NCI-H2081 treated with DMSO at 0.1 percent for 48 hours (cell line): Measurements from ENCODE around the gene SPDYE4.

Experiments
- DNase-seq: peaks from one replicate; lab custom pipeline; 2025; lab: John Stamatoyannopoulos, UW

SPDYE4 gene

GRCh38 chr17:8741366-8741765, 17.0 kb downstream of the SPDYE4 start:
- DNase-seq = no peak

GRCh38 chr17:8740486-8740885, 17.9 kb downstream of the SPDYE4 start:
- DNase-seq = no peak

GRCh38 chr17:8739097-8739496, 19.2 kb downstream of the SPDYE4 start:
- no peak for DNase-seq

GRCh38 chr17:8736796-8737195, 21.6 kb downstream of the SPDYE4 start:
- DNase-seq = no peak

GRCh38 chr17:8736362-8736761, 22.0 kb downstream of the SPDYE4 start:
- DNase-seq = no peak

GRCh38 chr17:8735336-8735939, 22.9 kb downstream of the SPDYE4 start:
- no peak for DNase-seq

- DNase-seq = no peak
These were observed 23.5 kb downstream of the SPDYE4 start for GRCh38 chr17:8734876-8735275.

GRCh38 chr17:8732406-8733085, 25.8 kb downstream of the SPDYE4 start:
- DNase-seq = no peak

- no peak for DNase-seq
These were observed 28.5 kb downstream of the SPDYE4 start for GRCh38 chr17:8729860-8730259.

- no peak for DNase-seq
These were observed 28.9 kb downstream of the SPDYE4 start for GRCh38 chr17:8729421-8729820.

GRCh38 chr17:8728971-8729370, 29.4 kb downstream of the SPDYE4 start:
- DNase-seq = no peak

- DNase-seq = no peak
These were observed 30.0 kb downstream of the SPDYE4 start for GRCh38 chr17:8728251-8728938.

- no peak for DNase-seq
These were observed 31.3 kb downstream of the SPDYE4 start for GRCh38 chr17:8726941-8727555.

- DNase-seq = no peak
These were observed 32.2 kb downstream of the SPDYE4 start for GRCh38 chr17:8725881-8726876.

GRCh38 chr17:8724451-8724850, 33.9 kb downstream of the SPDYE4 start:
- no peak for DNase-seq

- DNase-seq = no peak
These were observed 37.8 kb downstream of the SPDYE4 start for GRCh38 chr17:8720596-8720995.

GRCh38 chr17:8719291-8720246, 38.8 kb downstream of the SPDYE4 start:
- DNase-seq = no peak

GRCh38 chr17:8718001-8718563, 40.3 kb downstream of the SPDYE4 start:
- no peak for DNase-seq

- no peak for DNase-seq
These were observed 44.5 kb downstream of the SPDYE4 start for GRCh38 chr17:8713878-8714277.

- DNase-seq = no peak
These were observed 45.0 kb downstream of the SPDYE4 start for GRCh38 chr17:8713315-8713714.
